Activated T-cell treated with anti-CD3 and anti-CD28 coated beads, Interleukin-2, amount 50 U/mL, for 1 hour (primary cell): ENCODE measurements around the gene E2F4.
A peak's percentile ranks its signal among the peaks of the same experiment; 100 is the strongest.

Experiments used
- DNase-seq: peaks from one replicate; pipeline ENCODE4 v3.0.0-alpha.2; 2020

The E2F4 gene

GRCh38 chr16:67191995-67192681 lies at the start of gene E2F4:
E2F4 (plus strand) TSS chr16:67192155; CDS start chr16:67192228, 73 bp downstream.
- DNase-seq: peak; percentile 83

GRCh38 chr16:67142342-67142741 lies 49.6 kb upstream of the E2F4 start:
- no peak for DNase-seq

- DNase-seq: no peak
Observed at GRCh38 chr16:67144943-67145342, 47.0 kb upstream of the E2F4 start.

GRCh38 chr16:67145746-67146145 lies 46.2 kb upstream of the E2F4 start:
- no peak for DNase-seq

- DNase-seq: no peak
Observed at GRCh38 chr16:67146523-67147357, 45.2 kb upstream of the E2F4 start.

GRCh38 chr16:67147437-67148140 lies 44.4 kb upstream of the E2F4 start:
- no peak for DNase-seq

- no peak for DNase-seq
Observed at GRCh38 chr16:67148221-67148620, 43.7 kb upstream of the E2F4 start.

- DNase-seq: no peak
Observed at GRCh38 chr16:67148656-67149275, 43.2 kb upstream of the E2F4 start.

GRCh38 chr16:67149276-67150046 lies 42.5 kb upstream of the E2F4 start:
- DNase-seq: no peak

GRCh38 chr16:67150047-67150832 lies 41.7 kb upstream of the E2F4 start:
- peak; percentile 55 for DNase-seq

GRCh38 chr16:67150833-67151396 lies 41.0 kb upstream of the E2F4 start, which contains the start of gene B3GNT9:
B3GNT9 (minus strand) TSS chr16:67150998; CDS start chr16:67150485, 513 bp downstream.
- peak; percentile 51 for DNase-seq

- no peak for DNase-seq
Observed at GRCh38 chr16:67151431-67152097, 40.4 kb upstream of the E2F4 start.

GRCh38 chr16:67154578-67155294 lies 37.2 kb upstream of the E2F4 start:
- DNase-seq: no peak

- peak; percentile 87 for DNase-seq
Observed at GRCh38 chr16:67155295-67156142, 36.4 kb upstream of the E2F4 start.

- DNase-seq: no peak
Observed at GRCh38 chr16:67156143-67156844, 35.7 kb upstream of the E2F4 start.

- no peak for DNase-seq
Observed at GRCh38 chr16:67157106-67157748, 34.7 kb upstream of the E2F4 start.

GRCh38 chr16:67157892-67158635 lies 33.9 kb upstream of the E2F4 start:
- no peak for DNase-seq
